Testis (tissue), 2 donors: ENCODE results near the gene PCBP3.

Experiments used
- POLR2A ChIP-seq: fragments of 450-650 bp; IDR thresholded peaks from one replicate; pipeline ENCODE4 v1.6.1; 2017; ENCODE audit warnings: antibody characterized with exemption, mild to moderate bottlenecking, moderate library complexity
- TF ChIP-seq, protein P1 (sequence below), 3 experiments: fragments of 450-650 bp in 2 of 3; fragments of 200-600 bp in 1 of 3; sonication (generic) in 1 of 3; IDR thresholded peaks; one replicate each; pipeline ENCODE4 v1.5.1; 2016 to 2019; ENCODE audit warnings: antibody characterized with exemption in 3 of 3, mild to moderate bottlenecking in 2 of 3, moderate library complexity in 1 of 3

DNA sequence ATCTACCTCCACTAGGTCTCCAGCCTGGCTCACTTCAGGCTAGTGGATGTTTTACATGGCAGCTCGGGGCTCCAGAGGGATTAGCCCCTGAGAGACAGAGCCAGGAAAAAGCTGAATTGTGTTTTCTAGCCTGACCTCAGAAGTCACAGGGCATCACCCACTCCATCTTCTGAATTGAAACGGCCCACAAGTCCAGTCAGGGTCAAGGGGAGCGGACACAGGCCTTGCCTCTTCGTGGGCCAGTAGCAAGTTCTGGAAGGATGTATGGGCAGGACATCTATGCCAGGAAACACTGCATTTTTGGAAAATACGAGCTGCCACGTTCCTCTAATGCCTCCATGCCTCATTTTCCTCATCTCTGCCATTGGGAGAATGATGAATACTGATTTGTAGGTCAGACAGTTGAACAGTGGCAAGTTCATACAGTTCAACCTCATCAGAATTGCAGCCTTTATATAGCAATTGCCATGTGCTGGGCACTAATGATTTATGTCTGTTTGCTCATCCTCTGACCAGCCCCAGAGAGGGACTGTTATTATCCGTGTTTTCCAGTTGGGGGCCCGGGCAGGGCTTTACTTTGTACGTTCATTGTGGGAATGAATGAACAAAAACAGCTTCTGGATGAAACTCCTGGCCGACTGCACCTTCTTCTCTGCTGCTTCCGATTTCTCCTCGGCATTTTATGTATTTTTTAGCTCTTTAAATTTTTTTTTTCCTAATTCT is 23.2 kb upstream of the PCBP3 start:
- TF ChIP-seq, protein P1, sequence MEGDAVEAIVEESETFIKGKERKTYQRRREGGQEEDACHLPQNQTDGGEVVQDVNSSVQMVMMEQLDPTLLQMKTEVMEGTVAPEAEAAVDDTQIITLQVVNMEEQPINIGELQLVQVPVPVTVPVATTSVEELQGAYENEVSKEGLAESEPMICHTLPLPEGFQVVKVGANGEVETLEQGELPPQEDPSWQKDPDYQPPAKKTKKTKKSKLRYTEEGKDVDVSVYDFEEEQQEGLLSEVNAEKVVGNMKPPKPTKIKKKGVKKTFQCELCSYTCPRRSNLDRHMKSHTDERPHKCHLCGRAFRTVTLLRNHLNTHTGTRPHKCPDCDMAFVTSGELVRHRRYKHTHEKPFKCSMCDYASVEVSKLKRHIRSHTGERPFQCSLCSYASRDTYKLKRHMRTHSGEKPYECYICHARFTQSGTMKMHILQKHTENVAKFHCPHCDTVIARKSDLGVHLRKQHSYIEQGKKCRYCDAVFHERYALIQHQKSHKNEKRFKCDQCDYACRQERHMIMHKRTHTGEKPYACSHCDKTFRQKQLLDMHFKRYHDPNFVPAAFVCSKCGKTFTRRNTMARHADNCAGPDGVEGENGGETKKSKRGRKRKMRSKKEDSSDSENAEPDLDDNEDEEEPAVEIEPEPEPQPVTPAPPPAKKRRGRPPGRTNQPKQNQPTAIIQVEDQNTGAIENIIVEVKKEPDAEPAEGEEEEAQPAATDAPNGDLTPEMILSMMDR (IDR thresholded peaks at IDR 0.05) = no peak
- TF ChIP-seq POLR2A = no peak
